ENCODE measurements around the gene SLC38A3.

SLC38A3 gene

GRCh38 chr3:50179710-50180109 is 25.4 kb upstream of the SLC38A3 start:
- Mint-ChIP-seq H3K9me3 (no peaks in the 10 kb centered on the region), H3K4me1 (no peaks in the 10 kb centered on the region), H3K36me3 (no peaks in the 10 kb centered on the region), H3K4me3 (no peak overlapping the region), H3K27ac (no peak overlapping the region)
- no peak for DNase-seq (ENCODE audit: low spot score in 2 of 2)
- ATAC-seq: no peak

- H3K36me3 Mint-ChIP-seq: no peaks in the 10 kb centered on the region
- no peaks in the 10 kb centered on the region for H3K4me1 Mint-ChIP-seq
- no peaks in the 10 kb centered on the region for H3K9me3 Mint-ChIP-seq
- no peak for ATAC-seq
- DNase-seq (ENCODE audit: low spot score in 2 of 2): no peak
- no peak overlapping the region for H3K27ac Mint-ChIP-seq
- H3K4me3 Mint-ChIP-seq: no peak overlapping the region
Measured at GRCh38 chr3:50181985-50182384, 23.1 kb upstream of the SLC38A3 start.

- Mint-ChIP-seq H3K4me1 (no peaks in the 10 kb centered on the region), H3K36me3 (no peaks in the 10 kb centered on the region)
Measured at GRCh38 chr3:50182533-50183099, 22.5 kb upstream of the SLC38A3 start.

GRCh38 chr3:50183755-50184154 is 21.3 kb upstream of the SLC38A3 start:
- no peaks in the 10 kb centered on the region for H3K36me3 Mint-ChIP-seq
- no peak overlapping the region for H3K4me3 Mint-ChIP-seq
- no peak overlapping the region for H3K27ac Mint-ChIP-seq
- no peaks in the 10 kb centered on the region for H3K9me3 Mint-ChIP-seq
- no peaks in the 10 kb centered on the region for H3K4me1 Mint-ChIP-seq
- ATAC-seq (no peak), DNase-seq (ENCODE audit: low spot score in 2 of 2) (no peak)

More at GRCh38 chr3:50182533-50183099, 22.5 kb upstream of the SLC38A3 start:
- no peak overlapping the region for H3K27ac Mint-ChIP-seq
- no peak for ATAC-seq
- no peak overlapping the region for H3K4me3 Mint-ChIP-seq
- DNase-seq (ENCODE audit: low spot score in 2 of 2): no peak
- no peaks in the 10 kb centered on the region for H3K9me3 Mint-ChIP-seq

- Mint-ChIP-seq H3K9me3 (no peaks in the 10 kb centered on the region), H3K4me3 (no peak overlapping the region), H3K36me3 (no peaks in the 10 kb centered on the region), H3K4me1 (no peaks in the 10 kb centered on the region), H3K27ac (no peak overlapping the region)
- DNase-seq (ENCODE audit: low spot score in 2 of 2): no peak
- no peak for ATAC-seq
Measured at GRCh38 chr3:50184242-50184978, 20.7 kb upstream of the SLC38A3 start.

GRCh38 chr3:50185230-50185629 is 19.8 kb upstream of the SLC38A3 start:
- Mint-ChIP-seq H3K36me3 (no peaks in the 10 kb centered on the region), H3K4me1 (no peaks in the 10 kb centered on the region), H3K9me3 (no peaks in the 10 kb centered on the region), H3K4me3 (no peak overlapping the region), H3K27ac (no peak overlapping the region)
- ATAC-seq: no peak
- no peak for DNase-seq (ENCODE audit: low spot score in 2 of 2)

- Mint-ChIP-seq H3K4me3 (no peak overlapping the region), H3K4me1 (no peaks in the 10 kb centered on the region), H3K27ac (no peak overlapping the region), H3K9me3 (no peaks in the 10 kb centered on the region), H3K36me3 (no peaks in the 10 kb centered on the region)
- ATAC-seq: no peak
- no peak for DNase-seq (ENCODE audit: low spot score in 2 of 2)
Measured at GRCh38 chr3:50186096-50186495, 19.0 kb upstream of the SLC38A3 start.

- DNase-seq (ENCODE audit: low spot score in 2 of 2) (no peak), ATAC-seq (no peak)
- no peak overlapping the region for H3K4me3 Mint-ChIP-seq
- no peaks in the 10 kb centered on the region for H3K9me3 Mint-ChIP-seq
- H3K4me1 Mint-ChIP-seq: no peaks in the 10 kb centered on the region
- no peak overlapping the region for H3K27ac Mint-ChIP-seq
- H3K36me3 Mint-ChIP-seq: no peaks in the 10 kb centered on the region
Measured at GRCh38 chr3:50187750-50188149, 17.3 kb upstream of the SLC38A3 start.

- no peak overlapping the region for H3K27ac Mint-ChIP-seq
- H3K4me3 Mint-ChIP-seq: no peak overlapping the region
- DNase-seq (ENCODE audit: low spot score in 2 of 2) (no peak), ATAC-seq (peak; percentile 69)
- no peaks in the 10 kb centered on the region for H3K9me3 Mint-ChIP-seq
- no peaks in the 10 kb centered on the region for H3K36me3 Mint-ChIP-seq
- H3K4me1 Mint-ChIP-seq: peaks cover 5% of the 10 kb centered on the region
Measured at GRCh38 chr3:50189274-50189673, 15.8 kb upstream of the SLC38A3 start.

GRCh38 chr3:50189989-50190388 is 15.1 kb upstream of the SLC38A3 start:
- no peak overlapping the region for H3K4me3 Mint-ChIP-seq
- DNase-seq (ENCODE audit: low spot score in 2 of 2) (no peak), ATAC-seq (no peak)
- H3K4me1 Mint-ChIP-seq: peaks cover 11% of the 10 kb centered on the region
- H3K36me3 Mint-ChIP-seq: no peaks in the 10 kb centered on the region
- H3K27ac Mint-ChIP-seq: no peak overlapping the region
- H3K9me3 Mint-ChIP-seq: no peaks in the 10 kb centered on the region

GRCh38 chr3:50190936-50191660 is 14.0 kb upstream of the SLC38A3 start, which contains the start of gene GNAT1:
Gene GNAT1 (plus strand): TSS chr3:50191610. CDS start chr3:50191726, 116 bp downstream.
- no peak within 1 kb of the TSS for H3K27ac Mint-ChIP-seq
- no peak within 1 kb of the TSS for H3K4me3 Mint-ChIP-seq
- no peaks in the 10 kb centered on the region for H3K36me3 Mint-ChIP-seq
- ATAC-seq (no peak), DNase-seq (ENCODE audit: low spot score in 2 of 2) (no peak)
- peaks cover 11% of the 10 kb centered on the region for H3K4me1 Mint-ChIP-seq
- no peaks in the 10 kb centered on the region for H3K9me3 Mint-ChIP-seq

- Mint-ChIP-seq H3K36me3 (peaks cover 4% of the 10 kb centered on the region), H3K4me1 (peaks cover 11% of the 10 kb centered on the region), H3K9me3 (no peaks in the 10 kb centered on the region), H3K4me3 (no peak overlapping the region), H3K27ac (no peak overlapping the region)
- no peak for DNase-seq (ENCODE audit: low spot score in 2 of 2)
- ATAC-seq: no peak
Measured at GRCh38 chr3:50192124-50192523, 12.9 kb upstream of the SLC38A3 start.

- no peak overlapping the region for H3K4me3 Mint-ChIP-seq
- ATAC-seq: peak; percentile 53
- no peaks in the 10 kb centered on the region for H3K9me3 Mint-ChIP-seq
- peaks cover 4% of the 10 kb centered on the region for H3K36me3 Mint-ChIP-seq
- H3K4me1 Mint-ChIP-seq: peaks cover 11% of the 10 kb centered on the region
- DNase-seq (ENCODE audit: low spot score in 2 of 2): peak; percentile 85 to 94
- no peak overlapping the region for H3K27ac Mint-ChIP-seq
Measured at GRCh38 chr3:50192689-50193141, 12.4 kb upstream of the SLC38A3 start.

GRCh38 chr3:50193286-50193685 is 11.8 kb upstream of the SLC38A3 start:
- no peak for DNase-seq (ENCODE audit: low spot score in 2 of 2)
- no peak overlapping the region for H3K27ac Mint-ChIP-seq
- peak overlapping the region; percentile 45 for H3K4me3 Mint-ChIP-seq
- H3K9me3 Mint-ChIP-seq: no peaks in the 10 kb centered on the region
- ATAC-seq: no peak
- H3K4me1 Mint-ChIP-seq: peaks cover 11% of the 10 kb centered on the region
- peaks cover 4% of the 10 kb centered on the region for H3K36me3 Mint-ChIP-seq

GRCh38 chr3:50193746-50194127 is 11.3 kb upstream of the SLC38A3 start:
- H3K27ac Mint-ChIP-seq: no peak overlapping the region
- peak overlapping the region; percentile 45 for H3K4me3 Mint-ChIP-seq
- H3K9me3 Mint-ChIP-seq: no peaks in the 10 kb centered on the region
- H3K36me3 Mint-ChIP-seq: peaks cover 4% of the 10 kb centered on the region
- DNase-seq (ENCODE audit: low spot score in 2 of 2): no peak
- H3K4me1 Mint-ChIP-seq: peaks cover 11% of the 10 kb centered on the region
- ATAC-seq: no peak

Measured in stimulated activated effector memory CD8-positive, alpha-beta T cell treated with anti-CD3 and anti-CD28 coated beads, Interleukin-12 subunit alpha, Interleukin-12 subunit beta, amount 100 ng/mL, for 72 hours (primary cell).